Measurements from ENCODE around the gene DPEP2.
"Not testable (repeated sequence)": the region's sequence is repeated elsewhere in the genome, so short reads cannot be mapped to it uniquely, and the experiment has no call there.

Gene DPEP2

GRCh38 chr16:67954421-67955196 lies 44.7 kb downstream of the DPEP2 start:
- DNase-seq (ENCODE audit: low spot score) = no peak

DNA sequence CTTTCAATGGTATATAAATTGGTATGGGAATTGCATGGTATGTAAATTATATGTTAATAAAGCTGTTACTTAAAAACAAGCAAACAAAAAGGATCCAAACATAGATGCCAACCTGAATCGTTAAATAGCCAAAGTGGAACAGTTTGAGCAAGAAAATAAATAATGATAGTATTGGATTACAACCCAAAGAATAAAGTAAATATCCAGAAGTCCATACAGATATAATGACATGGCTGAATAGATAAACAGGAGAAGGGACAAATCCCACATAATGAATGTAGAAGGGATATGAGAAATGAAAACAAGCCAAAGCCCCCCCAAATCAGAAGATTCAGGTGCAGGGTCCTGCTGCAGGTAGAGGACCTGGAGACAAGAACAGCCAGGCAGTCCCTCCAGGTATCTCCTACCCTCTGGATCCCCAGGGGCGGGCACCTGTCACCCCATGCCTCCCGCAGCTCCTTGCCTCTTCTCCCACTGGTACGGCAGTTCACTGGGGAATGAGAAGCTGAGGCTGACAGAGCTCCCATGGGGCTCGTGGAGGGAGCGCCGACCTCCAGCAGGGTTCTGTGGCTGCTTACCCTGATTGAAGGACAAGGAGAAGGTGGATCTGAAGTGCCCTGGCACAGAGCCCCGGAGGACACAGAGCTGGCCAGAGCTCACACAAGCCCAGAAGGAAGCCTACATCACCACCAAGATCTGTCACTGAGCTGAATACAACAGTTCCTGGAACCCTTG lies 45.5 kb downstream of the DPEP2 start:
- DNase-seq (ENCODE audit: low spot score) = no peak

DNA sequence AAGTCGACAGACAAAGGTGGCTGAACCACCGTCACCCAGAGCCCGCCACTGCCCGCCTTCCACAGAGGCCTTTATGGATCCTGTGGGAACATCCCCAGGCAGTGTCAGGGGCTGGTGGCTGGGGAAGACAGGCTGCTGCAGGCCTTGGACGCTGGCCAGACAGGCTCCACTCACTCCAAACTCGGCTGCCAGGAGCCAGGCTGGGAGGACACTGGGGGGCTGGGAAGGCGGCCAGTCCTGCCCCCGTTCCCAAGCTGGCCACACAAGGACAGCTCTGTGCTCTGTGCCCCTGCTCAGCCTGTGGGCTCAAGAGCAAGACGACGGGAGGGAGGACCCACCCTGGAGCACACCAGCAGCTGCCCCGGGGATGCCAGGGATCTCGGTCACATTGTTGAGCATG lies 47.8 kb downstream of the DPEP2 start:
- DNase-seq (ENCODE audit: low spot score) = no peak

DNA sequence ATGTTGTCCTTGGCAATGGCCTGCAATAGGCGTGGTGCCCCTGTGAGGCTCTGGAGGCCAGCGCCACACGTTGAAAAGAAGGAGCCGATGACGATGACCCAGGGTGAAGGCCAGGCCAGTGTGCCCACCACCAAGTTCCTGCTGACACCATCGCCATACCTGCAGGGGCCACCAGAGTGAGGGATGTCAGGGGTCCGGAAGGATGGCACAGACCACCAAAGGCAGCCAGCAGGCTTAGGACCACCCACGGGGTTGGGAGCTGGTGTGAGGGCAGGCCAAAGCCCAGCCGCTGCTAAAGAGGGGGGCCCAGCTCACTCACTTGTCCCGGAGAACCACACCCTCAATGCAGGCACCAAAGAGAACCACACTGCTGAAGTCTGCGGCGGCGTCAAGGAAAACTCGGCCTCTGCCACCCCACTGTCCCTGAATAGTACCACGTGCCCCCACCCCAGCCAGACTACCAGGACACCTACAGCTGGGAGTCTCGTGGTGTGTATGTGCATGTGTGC lies 48.9 kb downstream of the DPEP2 start:
- no peak for DNase-seq (ENCODE audit: low spot score)

DNA sequence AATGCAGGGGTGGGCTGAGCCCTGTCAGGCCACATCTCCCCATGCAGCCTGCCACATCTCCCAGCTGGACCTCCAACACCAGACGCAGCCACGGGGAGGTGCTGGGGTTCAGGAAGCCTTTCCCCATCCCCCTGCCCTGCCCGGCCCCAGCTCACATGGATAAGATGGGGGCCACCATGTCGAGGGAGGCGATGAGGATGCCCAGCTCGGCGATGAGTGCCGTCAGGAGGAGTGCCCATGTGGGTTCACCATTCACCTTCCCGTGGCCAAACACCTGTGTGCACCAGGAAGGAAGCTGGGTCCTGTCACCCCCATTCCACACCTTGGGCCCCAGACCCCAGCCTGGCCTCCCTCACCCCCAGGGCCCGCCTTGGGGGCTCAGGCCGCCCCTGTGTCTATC lies 49.6 kb downstream of the DPEP2 start:
- no peak for DNase-seq (ENCODE audit: low spot score)

- no peak for DNase-seq (ENCODE audit: low spot score)
These were observed 51.3 kb downstream of the DPEP2 start for GRCh38 chr16:67948015-67948414.

DNA sequence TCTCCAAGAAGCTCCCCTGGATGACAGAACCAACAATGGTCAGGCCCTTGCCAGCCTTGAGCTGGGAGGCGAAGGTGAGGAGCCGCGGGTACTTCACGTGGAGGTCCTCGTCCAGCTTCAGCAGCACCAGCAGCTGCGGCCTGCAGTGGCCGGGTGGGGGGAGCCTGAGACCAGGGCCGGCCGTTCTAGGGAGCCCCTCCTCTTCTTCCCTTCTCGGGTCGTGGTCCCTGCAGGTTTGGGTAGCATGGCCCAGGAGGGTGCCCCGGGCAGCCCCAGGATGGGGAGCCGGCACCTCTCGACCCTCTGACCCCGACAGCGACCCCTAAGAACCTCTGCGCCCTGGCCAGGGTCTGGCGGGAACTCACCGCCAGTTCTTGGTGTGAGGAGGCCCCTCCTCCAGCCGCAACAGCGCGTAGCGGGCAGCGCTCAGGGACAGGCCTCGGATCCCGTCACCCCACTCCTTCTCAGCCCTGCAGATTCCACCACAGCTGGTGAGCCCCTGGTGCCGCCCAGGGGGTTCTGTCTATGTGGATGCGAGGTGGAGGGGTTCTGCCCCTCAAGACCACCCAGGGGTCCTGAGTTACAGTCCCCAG lies 52.2 kb downstream of the DPEP2 start:
- DNase-seq (ENCODE audit: low spot score) = no peak

DNA sequence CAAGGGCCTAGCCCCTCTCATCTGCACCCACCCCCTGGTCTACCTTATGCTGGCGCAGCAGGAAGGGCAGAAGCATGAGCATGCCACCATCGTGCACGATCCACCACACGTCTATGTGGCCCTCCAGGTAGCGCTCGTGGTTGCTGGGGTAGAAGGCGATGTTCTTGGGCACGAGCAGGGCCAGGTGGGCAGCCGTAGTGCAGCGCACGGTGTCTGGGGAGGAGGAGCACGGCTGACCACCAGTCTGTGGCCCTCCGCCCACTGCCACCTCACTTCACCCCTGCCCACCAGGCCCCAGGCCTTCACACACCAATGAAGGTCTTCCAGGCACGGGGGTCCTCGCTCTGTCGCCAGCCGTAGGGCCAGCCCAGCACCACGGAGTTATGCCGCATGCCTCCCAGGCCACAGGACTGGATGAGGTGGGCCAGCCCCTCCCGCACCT lies 53.1 kb downstream of the DPEP2 start:
- no peak for DNase-seq (ENCODE audit: low spot score)

DNA sequence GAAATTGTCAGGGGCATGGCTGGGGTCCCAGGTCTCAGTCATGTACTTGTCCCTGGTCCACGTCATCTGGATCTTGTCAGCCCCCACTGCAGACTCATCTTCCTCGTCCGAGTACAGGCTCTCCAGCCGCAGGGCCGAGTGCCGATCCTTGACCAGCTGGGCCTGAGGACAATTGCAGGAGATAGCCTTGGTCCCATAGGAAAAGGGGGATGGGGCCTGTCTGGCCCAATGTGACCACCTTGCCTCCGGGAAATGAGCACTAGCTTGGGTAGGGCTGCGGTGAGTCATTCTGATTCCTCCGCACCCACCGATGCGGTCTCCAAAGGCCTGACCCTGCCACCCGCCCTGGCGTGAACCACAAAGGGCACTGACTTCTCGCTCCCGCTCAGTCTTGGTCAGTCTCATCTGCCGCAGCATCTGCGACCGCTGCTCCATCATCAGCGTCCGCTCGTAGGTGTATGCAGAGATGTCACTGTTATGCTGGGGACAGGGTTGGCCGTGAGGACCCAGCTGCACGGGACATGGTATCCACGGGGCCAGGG lies 53.8 kb downstream of the DPEP2 start:
- no peak for DNase-seq (ENCODE audit: low spot score)

GRCh38 chr16:67944690-67945391 lies 54.4 kb downstream of the DPEP2 start:
- no peak for DNase-seq (ENCODE audit: low spot score)

DNA sequence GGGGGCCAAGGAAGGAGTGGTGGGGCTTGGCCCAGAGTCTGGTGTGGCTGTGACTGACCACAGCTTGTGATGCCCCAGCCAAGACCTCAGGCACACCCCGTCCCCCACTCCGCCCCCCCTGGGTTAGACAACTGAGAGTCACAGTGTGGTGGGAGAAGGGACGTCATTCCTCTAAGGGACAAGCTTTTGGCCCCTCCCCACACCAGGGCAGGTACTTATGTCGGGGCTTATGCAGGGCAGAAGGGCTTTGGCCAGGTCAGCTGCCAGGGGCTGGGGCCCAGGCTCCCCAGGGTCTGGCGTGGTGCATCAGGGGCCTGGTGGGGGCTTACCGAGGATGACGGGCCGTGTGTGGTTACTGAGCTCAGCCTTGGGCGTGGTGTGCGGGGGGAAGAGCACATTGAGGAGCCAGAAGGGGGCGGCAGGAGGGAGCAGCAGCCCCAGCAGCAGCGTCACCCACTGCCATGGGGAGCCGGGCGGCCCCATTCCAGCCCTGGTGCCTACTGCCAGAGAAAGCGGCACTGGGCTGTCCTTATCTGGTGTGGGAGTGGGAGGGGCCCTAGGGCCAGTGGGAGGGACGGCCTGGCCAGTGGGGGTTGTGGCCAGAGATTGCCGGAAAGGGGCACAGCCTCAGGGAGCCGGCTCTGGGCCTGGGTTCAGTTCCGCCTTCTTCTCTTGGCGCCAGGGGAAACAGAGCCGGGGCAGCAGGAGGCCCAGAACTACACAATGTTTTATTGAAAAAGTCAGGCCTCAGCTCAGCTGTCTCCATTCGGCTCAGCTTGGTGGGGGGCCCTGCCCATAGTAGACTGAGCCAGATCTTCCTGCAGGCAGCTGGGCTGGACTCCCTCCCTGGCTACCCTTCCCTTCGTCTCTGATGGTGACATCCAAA lies 55.4 kb downstream of the DPEP2 start, which contains the start of gene LCAT:
Gene LCAT (minus strand): TSS at position 502 of the 886 bp plus-strand sequence. CDS start 19 bp downstream, at position 483.
- DNase-seq (ENCODE audit: low spot score) = no peak

DNA sequence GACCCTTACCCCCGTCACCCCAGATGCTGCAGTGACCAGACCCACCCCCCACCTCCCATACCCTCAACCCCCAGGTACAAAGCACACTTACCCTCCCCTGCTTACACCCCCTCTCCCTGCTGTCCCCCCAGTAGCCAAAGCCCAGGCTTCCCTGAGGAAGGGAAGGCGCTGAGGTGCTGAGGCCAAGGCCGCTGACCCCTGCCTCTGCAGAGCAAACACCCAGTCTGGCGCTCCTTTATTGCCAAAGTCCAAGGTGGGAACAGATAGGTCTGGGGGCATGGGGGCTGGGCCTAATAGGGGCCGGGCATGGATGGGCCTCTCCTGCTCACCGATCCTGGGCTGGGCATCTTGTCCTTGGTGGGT lies 56.0 kb downstream of the DPEP2 start:
- no peak for DNase-seq (ENCODE audit: low spot score)

DNA sequence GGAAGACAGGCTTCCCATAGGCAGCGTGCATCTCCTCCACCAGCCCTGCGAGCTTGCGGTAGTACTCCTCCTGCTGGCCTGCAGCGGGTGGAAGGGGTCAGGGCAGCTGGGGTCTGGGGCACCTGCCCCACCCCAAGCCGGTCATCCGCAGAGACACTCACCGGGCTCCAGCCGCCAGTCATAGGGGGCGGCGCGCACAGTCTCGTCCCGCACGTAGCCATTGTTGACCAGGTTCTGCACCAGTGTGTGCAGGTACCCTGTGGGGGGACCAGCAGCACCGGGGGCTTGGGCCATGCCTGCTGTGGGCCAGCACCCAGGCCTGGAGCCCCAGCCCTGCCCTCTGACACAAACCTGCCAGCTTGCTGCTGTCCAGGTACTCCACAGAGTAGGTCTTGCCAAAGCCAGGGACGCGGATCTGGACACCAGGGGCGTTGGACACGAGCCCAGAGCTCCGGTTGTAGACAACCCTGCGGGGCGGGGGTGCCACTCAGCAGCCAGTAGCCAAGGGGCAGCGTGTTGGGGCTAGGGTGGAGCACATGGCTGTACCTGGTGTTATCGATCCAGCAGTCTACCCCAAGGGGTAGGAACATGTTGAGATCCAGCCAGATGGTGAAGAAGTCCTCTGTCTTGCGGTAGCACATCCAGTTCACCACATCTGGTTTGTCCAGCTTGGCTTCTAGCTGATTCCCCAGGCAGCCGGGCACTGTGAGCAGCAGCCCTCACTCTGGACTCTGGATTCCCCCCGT lies 56.6 kb downstream of the DPEP2 start:
- DNase-seq (ENCODE audit: low spot score) = no peak

- DNase-seq (ENCODE audit: low spot score) = no peak
These were observed 57.1 kb downstream of the DPEP2 start for GRCh38 chr16:67942200-67942509.

DNA sequence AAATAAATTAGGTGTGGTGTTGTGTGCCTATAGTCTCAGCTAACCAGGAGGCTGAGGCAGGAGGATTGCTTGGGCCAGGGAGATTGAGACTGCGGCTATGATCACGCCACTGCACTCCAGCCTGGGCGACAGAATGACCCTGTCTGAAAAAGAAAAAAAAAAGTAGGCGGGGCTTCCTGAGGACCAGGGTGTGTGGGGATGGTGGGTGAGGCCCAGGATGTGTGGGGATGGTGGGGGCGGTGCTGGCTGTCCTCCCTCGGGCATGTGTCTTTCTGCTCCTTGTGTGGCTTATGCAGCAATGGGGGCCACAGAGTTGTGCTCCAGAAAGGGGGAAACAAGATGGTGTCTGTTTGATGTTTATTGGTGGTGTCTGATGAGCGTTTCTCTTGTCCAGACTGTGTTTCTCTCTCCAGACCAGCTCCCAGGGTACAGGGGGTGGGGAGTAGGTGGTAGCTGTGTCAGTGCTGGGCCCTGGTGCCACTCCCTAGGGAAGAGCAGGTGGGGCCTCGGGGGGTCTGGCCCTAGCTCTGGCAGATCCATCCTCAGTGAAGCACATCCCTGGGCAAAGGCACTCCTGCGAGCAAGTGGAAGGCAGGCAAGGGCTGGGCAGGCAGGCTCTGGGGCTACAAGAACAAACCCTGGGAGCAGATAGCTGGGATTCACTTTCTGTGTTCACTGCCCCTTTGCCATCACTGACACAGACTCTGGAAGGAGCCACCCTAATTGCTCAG lies 57.6 kb downstream of the DPEP2 start:
- DNase-seq (ENCODE audit: low spot score) = no peak

- no peak for DNase-seq (ENCODE audit: low spot score)
These were observed 58.7 kb downstream of the DPEP2 start for GRCh38 chr16:67940446-67941089.

- peak; percentile 40 for DNase-seq (ENCODE audit: low spot score)
These were observed 59.5 kb downstream of the DPEP2 start for GRCh38 chr16:67939507-67940445.

GRCh38 chr16:67937713-67938112 lies 61.6 kb downstream of the DPEP2 start:
- not testable (repeated sequence) for DNase-seq (ENCODE audit: low spot score)
